Fibroblast of villous mesenchyme (primary cell): ENCODE results near the gene POLN. TPM values are rescaled to one million over a fixed set of nuclear protein-coding genes. Genes with fewer than 3 reads are reported as not detected.

Experiments
- DNase-seq: peaks from one replicate; pipeline ENCODE4 v3.0.0-alpha.2; 2010; ENCODE audit warnings: low read depth
- H3K4me3 ChIP-seq: 2 replicates; pipeline ENCODE4 v1.5.1; 2011; ENCODE audit warnings: low read depth, mild to moderate bottlenecking, low read length
- total RNA-seq: library from RNA; depleted of rRNA; stranded (reverse); fragments of >200 nt; gene quantifications from 2 replicates; pipeline ENCODE4 v1.2.3, GENCODE V29; 2012
- TF ChIP-seq, protein P1 (sequence below): IDR thresholded peaks from 2 replicates; pipeline ENCODE4 v1.5.1; 2012; ENCODE audit warnings: low read depth, mild to moderate bottlenecking, low read length; ENCODE audit not compliant: insufficient read depth

The POLN gene
- total RNA-seq, 1 donor: 4.7 TPM

GRCh38 chr4:2126309-2127043 lies 115.4 kb downstream of the POLN start:
- no peak for DNase-seq
- no peak overlapping the region for H3K4me3 ChIP-seq
- TF ChIP-seq, protein P1, sequence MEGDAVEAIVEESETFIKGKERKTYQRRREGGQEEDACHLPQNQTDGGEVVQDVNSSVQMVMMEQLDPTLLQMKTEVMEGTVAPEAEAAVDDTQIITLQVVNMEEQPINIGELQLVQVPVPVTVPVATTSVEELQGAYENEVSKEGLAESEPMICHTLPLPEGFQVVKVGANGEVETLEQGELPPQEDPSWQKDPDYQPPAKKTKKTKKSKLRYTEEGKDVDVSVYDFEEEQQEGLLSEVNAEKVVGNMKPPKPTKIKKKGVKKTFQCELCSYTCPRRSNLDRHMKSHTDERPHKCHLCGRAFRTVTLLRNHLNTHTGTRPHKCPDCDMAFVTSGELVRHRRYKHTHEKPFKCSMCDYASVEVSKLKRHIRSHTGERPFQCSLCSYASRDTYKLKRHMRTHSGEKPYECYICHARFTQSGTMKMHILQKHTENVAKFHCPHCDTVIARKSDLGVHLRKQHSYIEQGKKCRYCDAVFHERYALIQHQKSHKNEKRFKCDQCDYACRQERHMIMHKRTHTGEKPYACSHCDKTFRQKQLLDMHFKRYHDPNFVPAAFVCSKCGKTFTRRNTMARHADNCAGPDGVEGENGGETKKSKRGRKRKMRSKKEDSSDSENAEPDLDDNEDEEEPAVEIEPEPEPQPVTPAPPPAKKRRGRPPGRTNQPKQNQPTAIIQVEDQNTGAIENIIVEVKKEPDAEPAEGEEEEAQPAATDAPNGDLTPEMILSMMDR: no peak

DNA sequence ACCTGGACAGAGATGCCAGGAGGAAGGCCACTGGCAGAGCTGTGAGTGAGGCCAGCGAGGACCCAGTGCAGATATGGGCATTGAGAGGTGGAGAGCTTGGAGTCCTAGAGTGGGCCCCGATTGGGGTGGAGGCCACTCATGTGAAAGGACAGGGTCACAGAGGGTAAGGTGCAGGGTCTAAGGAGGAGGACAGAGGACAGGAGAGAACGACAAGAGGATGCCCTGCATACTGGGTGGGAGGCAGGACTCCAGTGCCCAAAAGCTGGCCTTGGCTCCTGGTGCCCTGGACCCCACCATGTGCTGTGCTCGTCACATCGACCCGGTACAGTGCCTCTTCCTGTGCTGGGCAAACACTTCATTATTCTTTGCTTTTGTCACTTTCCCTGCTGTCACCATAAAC lies 116.1 kb downstream of the POLN start:
- TF ChIP-seq, protein P1: no peak
- no peak overlapping the region for H3K4me3 ChIP-seq
- no peak for DNase-seq

DNA sequence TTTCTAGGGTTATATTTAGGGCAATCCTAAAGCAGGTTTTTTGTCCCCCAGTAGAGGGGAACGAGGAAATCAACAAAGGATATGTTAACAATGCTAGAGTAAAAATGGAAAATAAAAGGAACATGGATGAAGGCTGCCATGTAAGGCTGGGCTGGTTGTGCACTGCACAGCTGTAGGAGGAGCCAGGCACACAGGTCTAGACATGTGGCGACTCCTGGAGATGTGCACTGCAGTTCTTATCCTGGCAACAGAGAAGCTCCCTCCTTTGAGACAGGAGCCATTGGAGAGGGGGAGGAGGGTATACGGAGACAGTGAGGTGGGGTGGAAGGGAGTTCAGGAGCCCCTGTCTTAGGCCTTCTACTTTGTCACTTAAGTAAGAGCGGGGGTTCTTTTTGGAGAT lies 116.9 kb downstream of the POLN start:
- DNase-seq: no peak
- TF ChIP-seq, protein P1: no peak
- no peak overlapping the region for H3K4me3 ChIP-seq

GRCh38 chr4:2116687-2117400 lies 125.1 kb downstream of the POLN start:
- no peak for DNase-seq
- TF ChIP-seq, protein P1: no peak
- H3K4me3 ChIP-seq: no peak overlapping the region

DNA sequence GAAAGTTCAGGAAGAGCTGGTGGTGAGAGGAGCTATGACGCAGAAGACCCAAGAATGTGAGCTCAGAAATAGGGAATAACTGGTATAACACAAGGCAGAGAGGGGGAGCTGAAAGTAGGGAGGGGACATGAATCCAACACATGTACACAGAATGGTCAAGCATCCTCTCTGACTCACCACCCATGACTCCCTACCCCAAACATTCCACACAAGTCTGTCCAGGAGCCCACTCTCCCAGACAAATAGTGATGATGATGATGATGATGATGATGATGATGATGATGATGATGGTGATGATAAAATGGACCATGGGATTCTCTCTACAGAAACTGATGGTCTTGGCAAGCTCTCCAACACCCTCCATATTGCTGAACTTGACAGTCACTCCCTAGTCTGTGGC lies 136.4 kb downstream of the POLN start:
- TF ChIP-seq, protein P1: no peak
- no peak overlapping the region for H3K4me3 ChIP-seq
- no peak for DNase-seq

DNA sequence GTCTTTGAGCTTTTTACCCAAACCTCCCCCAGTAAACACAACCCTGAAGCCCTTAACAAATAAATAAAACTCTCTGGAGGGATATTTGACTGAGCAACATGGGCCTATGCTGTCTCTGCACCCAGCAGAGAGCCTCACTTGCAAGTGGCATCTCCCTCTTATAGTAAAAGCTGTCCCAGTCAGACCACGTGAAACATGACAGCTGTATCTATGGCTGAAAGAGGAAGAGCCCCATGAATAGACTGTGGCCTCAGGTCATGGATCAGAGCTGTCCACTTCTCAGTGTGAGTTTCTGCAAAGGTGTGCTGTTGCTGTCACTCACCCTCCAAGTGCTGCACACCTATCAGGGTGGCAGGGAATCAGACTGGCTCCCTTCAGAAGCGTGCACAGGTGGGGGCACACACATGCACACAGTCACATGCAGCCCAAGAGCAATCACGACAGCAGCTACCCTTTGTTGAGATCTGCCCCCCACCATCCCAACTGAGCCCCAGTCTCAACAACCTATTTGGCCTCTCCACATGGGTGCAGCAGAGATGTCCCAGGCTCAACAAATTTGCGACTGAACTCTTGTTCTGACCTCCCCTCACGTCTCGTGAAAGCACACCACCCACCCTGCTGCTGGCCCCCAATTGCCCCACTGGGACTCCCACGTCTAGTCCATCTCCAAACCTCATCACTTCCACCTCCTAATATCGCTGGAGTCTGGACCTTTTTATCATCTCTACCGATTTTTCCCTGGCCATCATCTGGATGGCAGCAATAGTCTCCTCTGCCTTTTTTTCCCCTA lies 137.2 kb downstream of the POLN start:
- TF ChIP-seq, protein P1: no peak
- no peak overlapping the region for H3K4me3 ChIP-seq

More for the DNA sequence above, 137.2 kb downstream of the POLN start:
- DNase-seq: no peak
